IPS-15b (cell line): ENCODE measurements around the gene TAF11L13.
"Not testable (repeated sequence)": the region's sequence is repeated elsewhere in the genome, so short reads cannot be mapped to it uniquely, and the experiment has no call there.

ENCODE experiments used
- H3K27me3 ChIP-seq: one replicate; pipeline ENCODE4 v1.6.1; 2013; ENCODE audit warnings: low read length; ENCODE audit not compliant: control insufficient read depth, insufficient read depth
- H3K36me3 ChIP-seq: one replicate; pipeline ENCODE4 v1.6.1; 2013; ENCODE audit warnings: low read length; ENCODE audit not compliant: control insufficient read depth, insufficient read depth
- H3K4me1 ChIP-seq: one replicate; pipeline ENCODE4 v1.6.1; 2013; ENCODE audit warnings: mild to moderate bottlenecking, low read length; ENCODE audit not compliant: control insufficient read depth, insufficient read depth
- H3K4me3 ChIP-seq: one replicate; pipeline ENCODE4 v1.5.1; 2013; ENCODE audit warnings: low read depth, low read length
- H3K9ac ChIP-seq: one replicate; pipeline ENCODE4 v1.6.1; 2013; ENCODE audit warnings: low read depth, mild to moderate bottlenecking, low read length
- H3K9me3 ChIP-seq: one replicate; pipeline ENCODE4 v1.6.1; 2013; ENCODE audit warnings: mild to moderate bottlenecking, low read length; ENCODE audit not compliant: control insufficient read depth, insufficient read depth

Gene TAF11L13

GRCh38 chr5:17631788-17632187, at the start of gene TAF11L13:
Gene TAF11L13 (plus strand): TSS chr5:17632088.
- not testable (repeated sequence) for H3K4me3 ChIP-seq, H3K4me1 ChIP-seq, H3K9me3 ChIP-seq, H3K27me3 ChIP-seq, H3K36me3 ChIP-seq, H3K9ac ChIP-seq

- H3K9ac ChIP-seq: not testable (repeated sequence)
These were observed 46.2 kb upstream of the TAF11L13 start, which contains the start of gene TAF11L7 for GRCh38 chr5:17585658-17586057. Gene TAF11L7 (minus strand): TSS chr5:17585758.

GRCh38 chr5:17590860-17591259, 41.0 kb upstream of the TAF11L13 start, which contains the start of gene TAF11L8:
Gene TAF11L8 (minus strand): TSS chr5:17590960.
- H3K9ac ChIP-seq, H3K27me3 ChIP-seq, H3K4me3 ChIP-seq, H3K9me3 ChIP-seq, H3K4me1 ChIP-seq, H3K36me3 ChIP-seq: not testable (repeated sequence)

More at GRCh38 chr5:17585658-17586057, 46.2 kb upstream of the TAF11L13 start, which contains the start of gene TAF11L7:
- not testable (repeated sequence) for H3K4me1 ChIP-seq, H3K4me3 ChIP-seq, H3K9me3 ChIP-seq, H3K36me3 ChIP-seq, H3K27me3 ChIP-seq

- H3K9ac ChIP-seq, H3K4me3 ChIP-seq, H3K27me3 ChIP-seq, H3K4me1 ChIP-seq, H3K36me3 ChIP-seq, H3K9me3 ChIP-seq: not testable (repeated sequence)
These were observed 37.6 kb upstream of the TAF11L13 start, which contains the start of gene TAF11L9 for GRCh38 chr5:17594255-17594654. Gene TAF11L9 (minus strand): TSS chr5:17594394.

GRCh38 chr5:17597728-17598127, 34.2 kb upstream of the TAF11L13 start, which contains the start of gene TAF11L10:
Gene TAF11L10 (minus strand): TSS chr5:17597828.
- H3K27me3 ChIP-seq, H3K4me1 ChIP-seq, H3K36me3 ChIP-seq, H3K9me3 ChIP-seq, H3K4me3 ChIP-seq, H3K9ac ChIP-seq: not testable (repeated sequence)

- not testable (repeated sequence) for H3K36me3 ChIP-seq, H3K4me3 ChIP-seq, H3K9me3 ChIP-seq, H3K9ac ChIP-seq, H3K4me1 ChIP-seq, H3K27me3 ChIP-seq
These were observed 28.0 kb upstream of the TAF11L13 start, which contains the start of gene TAF11L11 for GRCh38 chr5:17603880-17604279. Gene TAF11L11 (plus strand): TSS chr5:17604183.

GRCh38 chr5:17604951-17605350, 26.9 kb upstream of the TAF11L13 start:
- Histone ChIP-seq H3K36me3 (no peaks in the 10 kb centered on the region), H3K4me3 (no peak overlapping the region), H3K9ac (no peak overlapping the region), H3K27me3 (no peaks in the 10 kb centered on the region), H3K9me3 (no peaks in the 10 kb centered on the region), H3K4me1 (no peaks in the 10 kb centered on the region)

- H3K36me3 ChIP-seq, H3K9me3 ChIP-seq, H3K4me3 ChIP-seq, H3K4me1 ChIP-seq, H3K27me3 ChIP-seq, H3K9ac ChIP-seq: not testable (repeated sequence)
These were observed 24.4 kb upstream of the TAF11L13 start for GRCh38 chr5:17607461-17607860.

- not testable (repeated sequence) for H3K9me3 ChIP-seq, H3K4me1 ChIP-seq, H3K27me3 ChIP-seq, H3K9ac ChIP-seq, H3K4me3 ChIP-seq, H3K36me3 ChIP-seq
These were observed 21.8 kb upstream of the TAF11L13 start, which contains the start of gene TAF11L12 for GRCh38 chr5:17610092-17610491. Gene TAF11L12 (plus strand): TSS chr5:17610392.

GRCh38 chr5:17614872-17615605, 16.8 kb upstream of the TAF11L13 start:
- Histone ChIP-seq H3K4me1 (no peaks in the 10 kb centered on the region), H3K4me3 (no peak overlapping the region), H3K27me3 (no peaks in the 10 kb centered on the region), H3K36me3 (no peaks in the 10 kb centered on the region), H3K9ac (no peak overlapping the region), H3K9me3 (no peaks in the 10 kb centered on the region)

- Histone ChIP-seq H3K9ac (no peak overlapping the region), H3K4me1 (no peaks in the 10 kb centered on the region), H3K36me3 (no peaks in the 10 kb centered on the region), H3K9me3 (no peaks in the 10 kb centered on the region), H3K27me3 (no peaks in the 10 kb centered on the region), H3K4me3 (no peak overlapping the region)
These were observed 12.5 kb upstream of the TAF11L13 start for GRCh38 chr5:17619354-17619753.

GRCh38 chr5:17620627-17621026, 11.3 kb upstream of the TAF11L13 start:
- Histone ChIP-seq H3K27me3 (no peaks in the 10 kb centered on the region), H3K4me1 (no peaks in the 10 kb centered on the region), H3K9me3 (no peaks in the 10 kb centered on the region)

More at GRCh38 chr5:17620627-17621026, 11.3 kb upstream of the TAF11L13 start:
- no peaks in the 10 kb centered on the region for H3K36me3 ChIP-seq
- H3K9ac ChIP-seq: no peak overlapping the region
- H3K4me3 ChIP-seq: no peak overlapping the region
